ENCODE data around the gene SLC31A2.

Gene SLC31A2

GRCh38 chr9:113187929-113188595 is 37.3 kb downstream of the SLC31A2 start:
- Histone ChIP-seq H3K9me3 (no peaks in the 10 kb centered on the region), H3K27me3 (no peaks in the 10 kb centered on the region), H3K36me3 (peaks cover 60% of the 10 kb centered on the region), H3K4me1 (no peaks in the 10 kb centered on the region), H3K4me3 (ENCODE audit: low read depth, low read length) (no peak overlapping the region)
- no peak for DNase-seq
- TF ChIP-seq CTCF (IDR thresholded peaks at IDR 0.05; ENCODE audit: low read depth, low read length), result no peak

- TF ChIP-seq CTCF (IDR thresholded peaks at IDR 0.05; ENCODE audit: low read depth, low read length), result no peak
- Histone ChIP-seq H3K9me3 (no peaks in the 10 kb centered on the region), H3K4me1 (no peaks in the 10 kb centered on the region), H3K4me3 (ENCODE audit: low read depth, low read length) (no peak overlapping the region), H3K27me3 (no peaks in the 10 kb centered on the region), H3K36me3 (peaks cover 32% of the 10 kb centered on the region)
- no peak for DNase-seq
Observed at GRCh38 chr9:113192455-113192854, 41.6 kb downstream of the SLC31A2 start.

- no peaks in the 10 kb centered on the region for H3K27me3 ChIP-seq
- H3K36me3 ChIP-seq, result peaks cover 60% of the 10 kb centered on the region
- no peak for DNase-seq
- no peak for TF ChIP-seq CTCF (IDR thresholded peaks at IDR 0.05; ENCODE audit: low read depth, low read length)
- no peak overlapping the region for H3K4me3 ChIP-seq (ENCODE audit: low read depth, low read length)
- H3K9me3 ChIP-seq, result no peaks in the 10 kb centered on the region
- H3K4me1 ChIP-seq, result 0 out of 2 replicates have a peak, but pooled peaks cover 5% of the 10 kb centered on the region
Observed at GRCh38 chr9:113199683-113200329, 49.0 kb downstream of the SLC31A2 start.

- no peaks in the 10 kb centered on the region for H3K4me1 ChIP-seq
- peaks cover 58% of the 10 kb centered on the region for H3K36me3 ChIP-seq
- H3K9me3 ChIP-seq, result no peaks in the 10 kb centered on the region
- TF ChIP-seq CTCF (IDR thresholded peaks at IDR 0.05; ENCODE audit: low read depth, low read length), result no peak
- no peak for DNase-seq
- H3K4me3 ChIP-seq (ENCODE audit: low read depth, low read length), result no peak overlapping the region
- H3K27me3 ChIP-seq, result no peaks in the 10 kb centered on the region
Observed at GRCh38 chr9:113205432-113205831, 54.6 kb downstream of the SLC31A2 start.

GRCh38 chr9:113205861-113206260 is 55.1 kb downstream of the SLC31A2 start:
- Histone ChIP-seq H3K36me3 (peaks cover 62% of the 10 kb centered on the region), H3K9me3 (no peaks in the 10 kb centered on the region), H3K4me1 (no peaks in the 10 kb centered on the region), H3K27me3 (no peaks in the 10 kb centered on the region), H3K4me3 (ENCODE audit: low read depth, low read length) (no peak overlapping the region)
- DNase-seq, result no peak
- TF ChIP-seq CTCF (IDR thresholded peaks at IDR 0.05; ENCODE audit: low read depth, low read length), result no peak

GRCh38 chr9:113210815-113211214 is 60.0 kb downstream of the SLC31A2 start:
- Histone ChIP-seq H3K4me3 (ENCODE audit: low read depth, low read length) (no peak overlapping the region), H3K36me3 (peaks cover 38% of the 10 kb centered on the region), H3K9me3 (no peaks in the 10 kb centered on the region), H3K27me3 (no peaks in the 10 kb centered on the region), H3K4me1 (no peaks in the 10 kb centered on the region)
- TF ChIP-seq CTCF (IDR thresholded peaks at IDR 0.05; ENCODE audit: low read depth, low read length), result no peak
- DNase-seq, result no peak

All from BE2C (cell line).